Measurements from ENCODE around the gene NUBPL.
"Not testable (repeated sequence)": the region's sequence is repeated elsewhere in the genome, so short reads cannot be mapped to it uniquely, and the experiment has no call there.

Gene NUBPL

GRCh38 chr14:31806249-31806648 is 245.0 kb downstream of the NUBPL start:
- Histone ChIP-seq H2AFZ (ENCODE audit: low read depth) (no peak overlapping the region), H3K4me1 (ENCODE audit: low read depth, poor library complexity, severe bottlenecking) (no peaks in the 10 kb centered on the region), H4K20me1 (ENCODE audit: insufficient read depth) (no peaks in the 10 kb centered on the region), H3K36me3 (ENCODE audit: insufficient read depth) (no peaks in the 10 kb centered on the region), H3K27me3 (ENCODE audit: insufficient read depth, low read depth) (no peaks in the 10 kb centered on the region), H3K4me3 (IDR thresholded peaks at IDR 0.05; ENCODE audit: insufficient read depth, low read depth, low read length) (no peak overlapping the region), H3K27ac (no peak overlapping the region), H3K4me2 (no peak overlapping the region), H3K9ac (no peak overlapping the region), H3K79me2 (ENCODE audit: insufficient read depth, low read depth) (no peaks in the 10 kb centered on the region)
- TF ChIP-seq, protein P1, sequence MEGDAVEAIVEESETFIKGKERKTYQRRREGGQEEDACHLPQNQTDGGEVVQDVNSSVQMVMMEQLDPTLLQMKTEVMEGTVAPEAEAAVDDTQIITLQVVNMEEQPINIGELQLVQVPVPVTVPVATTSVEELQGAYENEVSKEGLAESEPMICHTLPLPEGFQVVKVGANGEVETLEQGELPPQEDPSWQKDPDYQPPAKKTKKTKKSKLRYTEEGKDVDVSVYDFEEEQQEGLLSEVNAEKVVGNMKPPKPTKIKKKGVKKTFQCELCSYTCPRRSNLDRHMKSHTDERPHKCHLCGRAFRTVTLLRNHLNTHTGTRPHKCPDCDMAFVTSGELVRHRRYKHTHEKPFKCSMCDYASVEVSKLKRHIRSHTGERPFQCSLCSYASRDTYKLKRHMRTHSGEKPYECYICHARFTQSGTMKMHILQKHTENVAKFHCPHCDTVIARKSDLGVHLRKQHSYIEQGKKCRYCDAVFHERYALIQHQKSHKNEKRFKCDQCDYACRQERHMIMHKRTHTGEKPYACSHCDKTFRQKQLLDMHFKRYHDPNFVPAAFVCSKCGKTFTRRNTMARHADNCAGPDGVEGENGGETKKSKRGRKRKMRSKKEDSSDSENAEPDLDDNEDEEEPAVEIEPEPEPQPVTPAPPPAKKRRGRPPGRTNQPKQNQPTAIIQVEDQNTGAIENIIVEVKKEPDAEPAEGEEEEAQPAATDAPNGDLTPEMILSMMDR (conservative IDR thresholded peaks at IDR 0.05; ENCODE audit: low read depth, low read length) = no peak

- not testable (repeated sequence) for H2AFZ ChIP-seq (ENCODE audit: low read depth); H3K27ac ChIP-seq; H3K36me3 ChIP-seq (ENCODE audit: insufficient read depth)
These were observed 250.8 kb downstream of the NUBPL start for GRCh38 chr14:31811693-31812628.

GRCh38 chr14:31813724-31814490 is 252.7 kb downstream of the NUBPL start:
- not testable (repeated sequence) for H3K36me3 ChIP-seq (ENCODE audit: insufficient read depth)

More at GRCh38 chr14:31811693-31812628, 250.8 kb downstream of the NUBPL start:
- H3K79me2 ChIP-seq (ENCODE audit: insufficient read depth, low read depth); H3K4me1 ChIP-seq (ENCODE audit: low read depth, poor library complexity, severe bottlenecking); H3K4me2 ChIP-seq; H3K4me3 ChIP-seq (IDR thresholded peaks at IDR 0.05; ENCODE audit: insufficient read depth, low read depth, low read length); H4K20me1 ChIP-seq (ENCODE audit: insufficient read depth); H3K9ac ChIP-seq; H3K27me3 ChIP-seq (ENCODE audit: insufficient read depth, low read depth): not testable (repeated sequence)

DNA sequence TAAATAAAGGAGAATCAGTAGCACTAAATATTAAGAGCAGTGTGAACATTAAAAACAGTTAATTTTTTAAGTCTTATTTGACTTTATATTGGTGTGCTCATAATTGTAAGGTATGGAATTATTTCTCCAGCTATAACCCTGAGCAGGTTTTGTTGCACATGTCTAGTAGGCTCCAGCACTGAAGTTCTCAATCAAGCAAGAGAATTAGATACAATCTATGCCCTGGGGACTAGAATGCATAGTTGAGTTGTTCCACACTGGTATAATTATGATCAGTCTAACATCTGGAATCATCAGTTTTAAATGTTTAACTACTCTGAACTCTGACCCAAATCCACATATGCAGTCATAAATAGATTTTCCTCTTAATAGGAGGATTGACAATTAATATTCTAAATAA is 258.1 kb downstream of the NUBPL start:
- no peaks in the 10 kb centered on the region for H3K79me2 ChIP-seq (ENCODE audit: insufficient read depth, low read depth)
- no peak overlapping the region for H3K4me2 ChIP-seq
- no peak overlapping the region for H3K9ac ChIP-seq
- no peaks in the 10 kb centered on the region for H3K36me3 ChIP-seq (ENCODE audit: insufficient read depth)
- no peaks in the 10 kb centered on the region for H3K27me3 ChIP-seq (ENCODE audit: insufficient read depth, low read depth)
- H4K20me1 ChIP-seq (ENCODE audit: insufficient read depth) = no peaks in the 10 kb centered on the region
- TF ChIP-seq, protein P1 (conservative IDR thresholded peaks at IDR 0.05; ENCODE audit: low read depth, low read length) = no peak
- H2AFZ ChIP-seq (ENCODE audit: low read depth) = no peak overlapping the region
- H3K27ac ChIP-seq = no peak overlapping the region
- H3K4me3 ChIP-seq (IDR thresholded peaks at IDR 0.05; ENCODE audit: insufficient read depth, low read depth, low read length) = no peak overlapping the region
- H3K4me1 ChIP-seq (ENCODE audit: low read depth, poor library complexity, severe bottlenecking) = no peaks in the 10 kb centered on the region

More at GRCh38 chr14:31813724-31814490, 252.7 kb downstream of the NUBPL start:
- not testable (repeated sequence) for H3K4me1 ChIP-seq (ENCODE audit: low read depth, poor library complexity, severe bottlenecking); H3K4me3 ChIP-seq (IDR thresholded peaks at IDR 0.05; ENCODE audit: insufficient read depth, low read depth, low read length); H3K9ac ChIP-seq; H3K4me2 ChIP-seq; H3K27me3 ChIP-seq (ENCODE audit: insufficient read depth, low read depth); H3K27ac ChIP-seq; H4K20me1 ChIP-seq (ENCODE audit: insufficient read depth); H2AFZ ChIP-seq (ENCODE audit: low read depth); H3K79me2 ChIP-seq (ENCODE audit: insufficient read depth, low read depth)

GRCh38 chr14:31825459-31825858 is 264.3 kb downstream of the NUBPL start:
- H3K27me3 ChIP-seq (ENCODE audit: insufficient read depth, low read depth) = no peaks in the 10 kb centered on the region
- no peak overlapping the region for H3K4me3 ChIP-seq (IDR thresholded peaks at IDR 0.05; ENCODE audit: insufficient read depth, low read depth, low read length)
- no peaks in the 10 kb centered on the region for H3K36me3 ChIP-seq (ENCODE audit: insufficient read depth)
- H4K20me1 ChIP-seq (ENCODE audit: insufficient read depth) = no peaks in the 10 kb centered on the region
- TF ChIP-seq, protein P1 (conservative IDR thresholded peaks at IDR 0.05; ENCODE audit: low read depth, low read length) = no peak
- no peaks in the 10 kb centered on the region for H3K79me2 ChIP-seq (ENCODE audit: insufficient read depth, low read depth)
- H3K4me1 ChIP-seq (ENCODE audit: low read depth, poor library complexity, severe bottlenecking) = no peaks in the 10 kb centered on the region
- H3K9ac ChIP-seq = no peak overlapping the region
- no peak overlapping the region for H3K4me2 ChIP-seq
- H3K27ac ChIP-seq = no peak overlapping the region
- no peak overlapping the region for H2AFZ ChIP-seq (ENCODE audit: low read depth)
